ENCODE results near the gene LGALS13.

- TF ChIP-seq CTCF (conservative IDR thresholded peaks at IDR 0.05): no peak
- no peak for TF ChIP-seq ZFX (IDR thresholded peaks at IDR 0.05)
Measured at GRCh38 chr19:39631178-39631577, 28.9 kb downstream of the LGALS13 start.
